ENCODE results near the gene STX8. TPM values are rescaled to one million over a fixed set of nuclear protein-coding genes. Genes with fewer than 3 reads are reported as not detected.

The STX8 gene
- total RNA-seq, 2 experiments from 2014 or later = 60.6 to 68.0 TPM

GRCh38 chr17:9479964-9480363, 95.7 kb downstream of the STX8 start:
- H3K4me3 Mint-ChIP-seq = no peak overlapping the region
- DNase-seq = no peak
- H3K4me1 Mint-ChIP-seq (ENCODE audit: low read depth) = no peaks in the 10 kb centered on the region
- no peak overlapping the region for H3K27ac Mint-ChIP-seq
- H3K36me3 Mint-ChIP-seq (ENCODE audit: low read depth) = peaks cover 11% of the 10 kb centered on the region
- CTCF ChIA-PET = no interaction called here
- H3K27me3 Mint-ChIP-seq (ENCODE audit: low read depth) = no peaks in the 10 kb centered on the region
- intact Hi-C loops (cut with micrococcal nuclease) = no loop called here
- H3K9me3 Mint-ChIP-seq = no peaks in the 10 kb centered on the region

- no peak for DNase-seq
- Mint-ChIP-seq H3K36me3 (ENCODE audit: low read depth) (peaks cover 7% of the 10 kb centered on the region), H3K27me3 (ENCODE audit: low read depth) (no peaks in the 10 kb centered on the region), H3K9me3 (no peaks in the 10 kb centered on the region), H3K27ac (no peak overlapping the region), H3K4me1 (ENCODE audit: low read depth) (no peaks in the 10 kb centered on the region), H3K4me3 (no peak overlapping the region)
- intact Hi-C loops (cut with micrococcal nuclease) = no loop called here
- CTCF ChIA-PET = no interaction called here
Measured at GRCh38 chr17:9478889-9479288, 96.7 kb downstream of the STX8 start.

- H3K27ac Mint-ChIP-seq = no peak overlapping the region
- CTCF ChIA-PET = no interaction called here
- intact Hi-C loops (cut with micrococcal nuclease) = no loop called here
Measured at GRCh38 chr17:9475101-9475658, 100.4 kb downstream of the STX8 start.

GRCh38 chr17:9473711-9474110, 101.9 kb downstream of the STX8 start:
- H3K4me1 Mint-ChIP-seq (ENCODE audit: low read depth) = peaks cover 25% of the 10 kb centered on the region
- no peak for DNase-seq
- H3K27ac Mint-ChIP-seq = no peak overlapping the region
- no peaks in the 10 kb centered on the region for H3K27me3 Mint-ChIP-seq (ENCODE audit: low read depth)
- intact Hi-C loops (cut with micrococcal nuclease) = no loop called here
- H3K4me3 Mint-ChIP-seq = no peak overlapping the region
- CTCF ChIA-PET = no interaction called here
- H3K9me3 Mint-ChIP-seq = no peaks in the 10 kb centered on the region
- H3K36me3 Mint-ChIP-seq (ENCODE audit: low read depth) = peaks cover 1% of the 10 kb centered on the region

More at GRCh38 chr17:9475101-9475658, 100.4 kb downstream of the STX8 start:
- Mint-ChIP-seq H3K27me3 (ENCODE audit: low read depth) (no peaks in the 10 kb centered on the region), H3K4me3 (no peak overlapping the region), H3K36me3 (ENCODE audit: low read depth) (peaks cover 1% of the 10 kb centered on the region), H3K4me1 (ENCODE audit: low read depth) (peaks cover 14% of the 10 kb centered on the region), H3K9me3 (no peaks in the 10 kb centered on the region)
- DNase-seq = no peak

- Mint-ChIP-seq H3K9me3 (no peaks in the 10 kb centered on the region), H3K27me3 (ENCODE audit: low read depth) (no peaks in the 10 kb centered on the region), H3K4me1 (ENCODE audit: low read depth) (peaks cover 25% of the 10 kb centered on the region), H3K27ac (no peak overlapping the region), H3K36me3 (ENCODE audit: low read depth) (peaks cover 1% of the 10 kb centered on the region), H3K4me3 (no peak overlapping the region)
- DNase-seq = no peak
- intact Hi-C loops (cut with micrococcal nuclease) = no loop called here
- CTCF ChIA-PET = interaction anchor here (0.6 to 1.0 kb wide), 3 partner anchors 8 to 103 kb away, joined by 3 to 5 read pairs (median 4); partner anchors contain the start of gene STX8
Measured at GRCh38 chr17:9472541-9472940, 103.1 kb downstream of the STX8 start.

GRCh38 chr17:9472094-9472493, 103.5 kb downstream of the STX8 start:
- H3K27me3 Mint-ChIP-seq (ENCODE audit: low read depth) = no peaks in the 10 kb centered on the region
- peaks cover 1% of the 10 kb centered on the region for H3K36me3 Mint-ChIP-seq (ENCODE audit: low read depth)
- H3K4me3 Mint-ChIP-seq = no peak overlapping the region
- no peak overlapping the region for H3K27ac Mint-ChIP-seq
- no peaks in the 10 kb centered on the region for H3K9me3 Mint-ChIP-seq
- H3K4me1 Mint-ChIP-seq (ENCODE audit: low read depth) = peaks cover 25% of the 10 kb centered on the region
- CTCF ChIA-PET = no interaction called here
- DNase-seq = no peak
- intact Hi-C loops (cut with micrococcal nuclease) = no loop called here

GRCh38 chr17:9470171-9470570, 105.4 kb downstream of the STX8 start:
- peak overlapping the region; percentile 55 for H3K27ac Mint-ChIP-seq
- H3K36me3 Mint-ChIP-seq (ENCODE audit: low read depth) = no peaks in the 10 kb centered on the region
- intact Hi-C loops (cut with micrococcal nuclease) = loop anchor here (1.0 kb wide), 1 partner anchor 180 kb away; no protein-coding TSS in a partner anchor
- no peaks in the 10 kb centered on the region for H3K9me3 Mint-ChIP-seq
- peaks cover 25% of the 10 kb centered on the region for H3K4me1 Mint-ChIP-seq (ENCODE audit: low read depth)
- no peak overlapping the region for H3K4me3 Mint-ChIP-seq
- no peak for DNase-seq
- CTCF ChIA-PET = interaction anchor here (0.6 kb wide), 1 partner anchor 256 kb away, joined by 3 read pairs; no protein-coding TSS in a partner anchor
- no peaks in the 10 kb centered on the region for H3K27me3 Mint-ChIP-seq (ENCODE audit: low read depth)

- Mint-ChIP-seq H3K4me3 (no peak overlapping the region), H3K36me3 (ENCODE audit: low read depth) (no peaks in the 10 kb centered on the region), H3K27ac (no peak overlapping the region), H3K27me3 (ENCODE audit: low read depth) (no peaks in the 10 kb centered on the region), H3K9me3 (no peaks in the 10 kb centered on the region), H3K4me1 (ENCODE audit: low read depth) (peaks cover 32% of the 10 kb centered on the region)
- CTCF ChIA-PET = no interaction called here
- intact Hi-C loops (cut with micrococcal nuclease) = no loop called here
- DNase-seq = no peak
Measured at GRCh38 chr17:9468937-9469336, 106.7 kb downstream of the STX8 start.

- CTCF ChIA-PET = no interaction called here
- H3K27ac Mint-ChIP-seq = no peak overlapping the region
- H3K4me3 Mint-ChIP-seq = no peak overlapping the region
- H3K9me3 Mint-ChIP-seq = no peaks in the 10 kb centered on the region
- DNase-seq = no peak
- no peaks in the 10 kb centered on the region for H3K27me3 Mint-ChIP-seq (ENCODE audit: low read depth)
- H3K36me3 Mint-ChIP-seq (ENCODE audit: low read depth) = no peaks in the 10 kb centered on the region
- intact Hi-C loops (cut with micrococcal nuclease) = no loop called here
- peaks cover 32% of the 10 kb centered on the region for H3K4me1 Mint-ChIP-seq (ENCODE audit: low read depth)
Measured at GRCh38 chr17:9468532-9468931, 107.1 kb downstream of the STX8 start.

GRCh38 chr17:9467518-9467917, 108.1 kb downstream of the STX8 start:
- no peak for DNase-seq
- H3K4me3 Mint-ChIP-seq = no peak overlapping the region
- intact Hi-C loops (cut with micrococcal nuclease) = no loop called here
- H3K9me3 Mint-ChIP-seq = no peaks in the 10 kb centered on the region
- H3K36me3 Mint-ChIP-seq (ENCODE audit: low read depth) = no peaks in the 10 kb centered on the region
- H3K27ac Mint-ChIP-seq = no peak overlapping the region
- H3K4me1 Mint-ChIP-seq (ENCODE audit: low read depth) = peaks cover 30% of the 10 kb centered on the region
- no peaks in the 10 kb centered on the region for H3K27me3 Mint-ChIP-seq (ENCODE audit: low read depth)
- CTCF ChIA-PET = no interaction called here

GRCh38 chr17:9465210-9465921, 110.3 kb downstream of the STX8 start:
- CTCF ChIA-PET = interaction anchor here (1.2 kb wide), 1 partner anchor 8 kb away, joined by 5 read pairs; no protein-coding TSS in a partner anchor
- no peak overlapping the region for H3K27ac Mint-ChIP-seq
- H3K4me1 Mint-ChIP-seq (ENCODE audit: low read depth) = peaks cover 20% of the 10 kb centered on the region
- no peaks in the 10 kb centered on the region for H3K9me3 Mint-ChIP-seq
- H3K4me3 Mint-ChIP-seq = no peak overlapping the region
- intact Hi-C loops (cut with micrococcal nuclease) = no loop called here
- no peaks in the 10 kb centered on the region for H3K27me3 Mint-ChIP-seq (ENCODE audit: low read depth)
- DNase-seq = no peak
- H3K36me3 Mint-ChIP-seq (ENCODE audit: low read depth) = no peaks in the 10 kb centered on the region

GRCh38 chr17:9457005-9457404, 118.6 kb downstream of the STX8 start:
- Mint-ChIP-seq H3K9me3 (peaks cover 3% of the 10 kb centered on the region), H3K27ac (no peak overlapping the region), H3K4me1 (ENCODE audit: low read depth) (no peaks in the 10 kb centered on the region), H3K36me3 (ENCODE audit: low read depth) (no peaks in the 10 kb centered on the region), H3K4me3 (no peak overlapping the region), H3K27me3 (ENCODE audit: low read depth) (no peaks in the 10 kb centered on the region)
- no peak for DNase-seq
- CTCF ChIA-PET = no interaction called here
- intact Hi-C loops (cut with micrococcal nuclease) = no loop called here

GRCh38 chr17:9456330-9456729, 119.3 kb downstream of the STX8 start:
- H3K27me3 Mint-ChIP-seq (ENCODE audit: low read depth) = no peaks in the 10 kb centered on the region
- CTCF ChIA-PET = no interaction called here
- no peak overlapping the region for H3K27ac Mint-ChIP-seq
- no peaks in the 10 kb centered on the region for H3K4me1 Mint-ChIP-seq (ENCODE audit: low read depth)
- intact Hi-C loops (cut with micrococcal nuclease) = no loop called here
- H3K36me3 Mint-ChIP-seq (ENCODE audit: low read depth) = no peaks in the 10 kb centered on the region
- no peak overlapping the region for H3K4me3 Mint-ChIP-seq
- H3K9me3 Mint-ChIP-seq = peaks cover 3% of the 10 kb centered on the region
- DNase-seq = no peak
